CD4-positive, alpha-beta T cell treated with Interleukin-6 at 100 ng/mL for 8 hours (primary cell): ENCODE data around the gene DNTT.

Experiments used
- DNase-seq: peaks from one replicate; pipeline ENCODE4 v3.0.0-alpha.2; 2020; ENCODE audit warnings: mixed read lengths, low spot score

Gene DNTT

DNA sequence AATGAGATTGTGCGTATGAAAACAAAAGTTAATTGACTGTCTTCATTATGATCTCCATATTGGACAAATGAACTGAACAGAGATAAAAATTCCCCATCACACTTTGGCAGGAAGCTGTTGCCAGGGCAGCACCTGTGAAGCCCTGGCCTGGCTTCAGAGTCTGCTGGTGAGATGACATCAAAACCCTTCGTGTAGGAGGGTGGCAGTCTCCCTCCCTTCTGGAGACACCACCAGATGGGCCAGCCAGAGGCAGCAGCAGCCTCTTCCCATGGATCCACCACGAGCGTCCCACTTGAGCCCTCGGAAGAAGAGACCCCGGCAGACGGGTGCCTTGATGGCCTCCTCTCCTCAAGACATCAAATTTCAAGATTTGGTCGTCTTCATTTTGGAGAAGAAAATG lies at the start of gene DNTT:
Gene DNTT, plus strand, starts transcription at position 205 of the 400 bp plus-strand sequence. Its CDS starts 64 bp downstream, at position 269.
- no peak for DNase-seq

GRCh38 chr10:96254976-96255375 lies 49.3 kb upstream of the DNTT start:
- no peak for DNase-seq

- no peak for DNase-seq
Observed at GRCh38 chr10:96255549-96256333, 48.5 kb upstream of the DNTT start.

- DNase-seq = no peak
Observed at GRCh38 chr10:96257944-96258343, 46.3 kb upstream of the DNTT start.

DNA sequence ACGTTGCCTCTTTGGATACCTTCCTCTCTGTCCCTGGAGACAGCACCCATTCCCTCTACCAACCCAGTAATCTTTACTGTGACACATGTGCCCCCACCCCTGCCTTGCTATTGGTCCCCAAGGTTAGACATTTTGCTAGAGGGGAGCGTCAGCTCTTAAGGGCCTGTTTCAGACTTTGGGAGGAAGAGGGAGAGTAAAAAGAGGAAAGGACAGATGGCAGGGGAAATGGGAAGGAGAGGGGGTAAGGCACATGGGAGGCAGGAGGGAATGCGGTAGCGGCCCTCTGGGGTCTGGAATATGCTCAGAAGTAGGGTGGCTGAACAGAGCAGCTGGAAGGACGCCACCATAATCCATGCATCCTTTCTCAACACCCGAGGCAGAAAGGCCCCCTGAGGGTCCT lies 45.1 kb upstream of the DNTT start:
- DNase-seq = no peak

- no peak for DNase-seq
Observed at GRCh38 chr10:96260014-96260413, 44.2 kb upstream of the DNTT start.

GRCh38 chr10:96261132-96261531 lies 43.1 kb upstream of the DNTT start:
- DNase-seq = no peak

DNA sequence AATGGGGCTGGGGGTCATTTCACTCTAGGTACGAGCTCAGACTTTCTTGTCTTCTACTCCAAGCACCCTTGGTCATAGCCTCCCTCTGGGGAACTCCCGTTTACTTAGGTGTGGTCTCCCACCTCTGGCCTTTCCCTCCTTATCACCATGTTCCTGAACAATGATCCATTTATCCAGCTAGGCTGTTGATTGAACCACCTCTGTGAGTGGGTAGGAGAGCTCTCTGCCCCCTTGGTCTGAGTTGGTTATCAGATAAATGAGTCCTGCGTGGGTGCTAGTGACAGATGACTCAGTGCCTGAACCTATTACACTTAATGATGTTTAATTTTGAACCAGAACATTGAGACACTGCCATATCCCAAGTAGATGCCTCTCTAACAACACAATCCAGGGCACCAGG lies 42.3 kb upstream of the DNTT start:
- DNase-seq = no peak

- DNase-seq = no peak
Observed at GRCh38 chr10:96263176-96263575, 41.1 kb upstream of the DNTT start.

DNA sequence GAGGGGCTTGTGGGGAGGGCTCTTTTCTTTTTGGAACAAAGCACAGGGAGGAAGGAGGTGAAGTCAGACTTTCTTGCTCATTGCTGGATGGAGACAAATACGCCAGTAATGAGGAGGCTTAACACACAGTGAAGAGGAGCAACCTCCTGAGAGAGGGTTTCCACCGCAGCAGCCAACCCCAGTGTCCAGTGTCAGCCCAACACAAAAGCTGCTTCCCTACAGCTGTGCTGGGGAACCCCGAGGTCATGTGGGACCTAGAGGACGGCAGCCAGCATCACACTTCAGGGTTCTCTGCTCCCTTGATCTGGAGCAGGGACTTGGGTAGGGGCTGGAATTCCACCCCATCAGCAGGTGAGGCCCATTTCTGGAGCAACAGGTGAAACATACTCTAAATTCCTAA lies 40.6 kb upstream of the DNTT start:
- no peak for DNase-seq

DNA sequence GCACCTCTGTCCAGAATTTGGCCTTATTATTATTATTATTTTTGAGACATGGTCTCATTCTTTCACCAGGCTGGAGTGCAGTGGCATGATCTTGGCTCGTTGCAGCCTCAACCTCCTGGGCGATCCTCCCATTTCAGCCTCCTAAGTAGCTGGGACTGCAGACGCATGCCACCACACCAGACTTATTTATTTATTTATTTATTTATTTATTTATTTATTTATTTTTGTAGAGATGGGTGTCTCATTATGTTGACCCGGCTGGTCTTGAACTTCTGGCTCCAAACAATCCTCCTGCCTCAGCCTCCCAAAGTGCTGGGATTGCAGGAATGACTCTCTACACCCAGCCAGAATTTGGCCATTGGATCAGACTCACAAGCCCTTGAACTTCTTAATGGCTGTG lies 39.3 kb upstream of the DNTT start:
- no peak for DNase-seq

DNA sequence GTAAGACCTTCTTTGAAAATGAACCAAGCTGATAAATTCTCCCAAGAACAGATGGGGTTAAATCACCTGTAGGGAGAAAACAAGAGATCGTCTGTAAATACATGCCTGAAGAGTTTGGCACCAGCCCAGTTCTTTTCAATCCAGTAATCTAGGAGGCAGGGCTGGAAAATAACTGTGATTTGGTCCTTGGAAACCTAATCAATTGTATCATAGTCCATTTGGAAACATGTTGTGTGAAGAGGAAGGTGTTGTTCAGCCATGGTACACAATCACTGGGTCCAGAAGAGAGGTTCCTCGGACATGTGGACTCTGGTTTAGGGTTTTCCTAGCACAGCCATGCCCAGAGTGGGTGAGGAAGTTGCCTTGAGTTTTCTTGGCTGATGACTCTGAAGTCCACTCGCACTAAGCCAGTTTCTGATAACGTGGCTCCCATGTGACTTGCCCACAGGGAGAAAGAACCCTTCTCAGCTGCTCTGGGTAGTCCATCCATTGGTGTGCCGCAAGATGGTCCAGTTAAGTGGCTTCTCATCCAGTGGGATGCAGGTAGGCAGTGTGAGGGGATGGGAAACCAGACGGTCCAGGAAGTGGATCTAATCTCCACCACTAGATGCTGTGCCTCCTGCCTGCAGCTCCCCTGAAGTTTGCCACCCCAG lies 38.0 kb upstream of the DNTT start:
- no peak for DNase-seq

DNA sequence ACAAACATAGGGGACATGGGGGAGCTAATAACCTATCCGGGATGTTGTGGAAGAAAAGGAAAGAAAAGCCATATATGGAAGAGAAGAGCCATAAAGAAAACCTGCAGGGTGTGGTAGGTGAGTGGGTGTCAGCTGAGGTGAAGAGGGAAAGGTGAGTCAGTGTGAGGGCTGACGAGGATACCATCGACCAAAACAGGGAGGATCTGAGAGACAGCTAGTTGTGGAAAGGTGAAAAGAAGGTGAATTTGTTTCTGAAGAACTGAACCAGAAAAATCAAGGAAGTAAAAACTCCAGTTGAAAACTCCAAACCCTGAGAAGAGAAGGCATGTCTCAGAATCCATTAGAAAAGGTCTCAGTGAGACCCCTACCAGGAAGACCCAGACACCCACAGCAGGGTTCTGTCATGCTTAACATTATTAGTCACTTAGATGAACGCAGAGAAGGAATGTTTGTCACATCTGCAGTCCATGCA lies 37.0 kb upstream of the DNTT start:
- no peak for DNase-seq

- DNase-seq = no peak
Observed at GRCh38 chr10:96268341-96268909, 35.8 kb upstream of the DNTT start.

- DNase-seq = no peak
Observed at GRCh38 chr10:96269438-96270300, 34.6 kb upstream of the DNTT start.

GRCh38 chr10:96270571-96270970 lies 33.7 kb upstream of the DNTT start:
- DNase-seq = no peak

DNA sequence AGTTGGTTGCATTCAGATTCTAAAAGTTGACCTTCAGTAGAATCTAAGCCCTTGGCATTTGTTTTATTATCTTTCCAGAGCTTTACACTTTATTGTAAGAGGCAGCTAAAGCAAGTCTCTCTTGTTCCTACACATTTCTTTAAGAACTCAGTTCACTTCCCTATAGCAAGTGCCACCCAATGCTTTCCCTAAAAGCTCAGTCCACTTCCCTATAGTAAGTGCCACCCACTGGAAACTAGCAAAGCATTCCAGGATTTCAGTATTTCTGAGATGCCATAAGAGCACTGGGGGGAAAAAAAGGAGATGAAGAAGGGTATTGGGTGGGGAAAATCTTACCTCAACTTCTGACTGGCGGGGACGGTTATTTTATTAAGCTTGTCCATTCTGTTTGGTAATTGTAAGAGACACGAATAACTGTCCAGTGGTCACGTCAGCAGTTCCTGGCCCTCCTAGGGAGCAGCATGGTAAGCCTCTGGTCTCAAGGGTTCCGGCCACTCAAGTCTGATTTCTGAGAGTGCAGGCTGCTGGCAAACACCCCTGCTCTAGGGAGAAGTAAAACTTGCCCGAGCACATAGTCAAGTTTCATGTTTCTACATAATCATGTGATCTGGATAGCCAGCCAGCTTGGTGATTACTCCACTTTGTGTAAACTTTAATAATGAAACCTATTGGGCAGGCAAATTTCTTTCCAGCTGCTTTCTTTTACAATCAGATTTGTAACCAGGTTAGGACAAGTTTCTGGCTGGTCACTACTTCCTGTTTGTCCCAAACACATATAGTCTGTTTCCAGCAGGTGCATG lies 33.0 kb upstream of the DNTT start, which contains the start of gene BLNK:
Gene BLNK, minus strand, starts transcription at position 554 of the 800 bp plus-strand sequence. Its CDS starts 171 bp downstream, at position 383.
- no peak for DNase-seq

- DNase-seq = no peak
Observed at GRCh38 chr10:96272316-96273280, 31.6 kb upstream of the DNTT start.

DNA sequence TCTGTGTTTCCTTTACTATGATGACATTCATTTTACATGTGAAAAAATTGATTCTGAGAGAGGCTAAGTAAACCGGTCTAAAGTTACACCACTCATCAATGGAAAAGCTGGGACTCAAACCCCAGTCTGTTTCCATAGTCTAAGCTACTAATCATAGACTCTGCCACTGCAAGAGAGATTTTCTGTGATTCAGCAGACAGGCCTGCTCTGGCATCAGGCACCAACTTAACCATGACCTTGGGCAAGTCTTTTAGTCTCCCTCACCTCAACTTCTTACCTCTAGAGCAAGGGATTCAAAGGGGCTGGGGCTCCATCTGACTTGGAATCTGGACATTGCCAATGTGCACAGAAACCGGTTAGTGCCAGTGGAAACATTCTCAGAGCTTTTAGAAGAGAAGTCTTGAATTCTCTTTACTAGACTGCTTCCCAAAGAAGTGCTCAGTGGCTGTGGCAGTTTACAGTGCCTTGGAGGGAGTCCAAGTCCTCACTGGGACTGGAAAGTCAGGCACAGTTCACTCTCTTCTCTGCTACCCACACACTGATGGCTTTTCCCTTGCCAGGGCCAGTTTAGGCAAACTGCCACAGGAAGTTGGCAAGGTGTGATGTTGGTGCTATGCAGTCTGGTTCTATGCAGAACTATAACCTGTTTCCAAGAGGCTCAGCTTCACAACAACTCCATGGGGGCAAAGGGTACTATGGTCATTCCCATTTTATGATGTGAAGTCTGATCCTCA lies 28.4 kb upstream of the DNTT start:
- DNase-seq = no peak
